ENCODE results near the gene KMT2B. TPM values are rescaled to one million over a fixed set of nuclear protein-coding genes. Genes with fewer than 3 reads are reported as not detected.
A peak's percentile ranks its signal among the peaks of the same experiment; 100 is the strongest.

The KMT2B gene
- total RNA-seq, 2 donors from 2014 or later, result 32.3 to 89.5 TPM

GRCh38 chr19:35754370-35755130 is 36.7 kb downstream of the KMT2B start:
- Histone ChIP-seq H3K4me1 (replicated peaks) (peaks cover 4% of the 10 kb centered on the region), H3K27me3 (replicated peaks; ENCODE audit: insufficient read depth) (no peaks in the 10 kb centered on the region), H3K4me3 (no peak overlapping the region), H3K27ac (peak overlapping the region; percentile 73 to 79), H3K9me3 (no peaks in the 10 kb centered on the region), H3K36me3 (peaks cover 0 to 17% of the 10 kb centered on the region in 2 donors)
- TF ChIP-seq CTCF (IDR thresholded peaks at IDR 0.05), result no peak
- no peak for TF ChIP-seq POLR2A (IDR thresholded peaks at IDR 0.05)
- intact Hi-C loops (cut with DNase I), result loop anchor here (5.0 to 10.0 kb wide), 2 partner anchors 183 to 300 kb away; partner anchors contain the start of genes LRFN3, THAP8 and WDR62
- WGBS, result 78% methylated on average over 13 of the region's 13 CpGs
- no peak for DNase-seq (ENCODE audit: low spot score)

- H3K4me3 ChIP-seq, result peak overlapping the region; percentile 27 to 97
- 30% methylated on average over 17 of the region's 17 CpGs for WGBS
- no peaks in the 10 kb centered on the region for H3K27me3 ChIP-seq (replicated peaks; ENCODE audit: insufficient read depth)
- peaks cover 6% of the 10 kb centered on the region for H3K4me1 ChIP-seq (replicated peaks)
- peaks cover 0 to 17% of the 10 kb centered on the region in 2 donors for H3K36me3 ChIP-seq
- intact Hi-C loops (cut with DNase I), result loop anchor here (5.0 to 10.0 kb wide), 2 partner anchors 182 to 300 kb away; partner anchors contain the start of genes LRFN3, THAP8 and WDR62
- peak overlapping the region; percentile 73 to 79 for H3K27ac ChIP-seq
- H3K9me3 ChIP-seq, result no peaks in the 10 kb centered on the region
- TF ChIP-seq POLR2A (IDR thresholded peaks at IDR 0.05), result no peak
- no peak for TF ChIP-seq POLR2AphosphoS5 (IDR thresholded peaks at IDR 0.05)
- TF ChIP-seq CTCF (IDR thresholded peaks at IDR 0.05), result no peak
- no peak for DNase-seq (ENCODE audit: low spot score)
These were observed 37.3 kb downstream of the KMT2B start for GRCh38 chr19:35755131-35755549.

- Histone ChIP-seq H3K9me3 (no peaks in the 10 kb centered on the region), H3K27me3 (replicated peaks; ENCODE audit: insufficient read depth) (no peaks in the 10 kb centered on the region), H3K27ac (peak overlapping the region; percentile 73 to 79), H3K36me3 (peaks cover 0 to 17% of the 10 kb centered on the region in 2 donors), H3K4me1 (replicated peaks) (peaks cover 6% of the 10 kb centered on the region), H3K4me3 (peak overlapping the region; percentile 27 to 97)
- DNase-seq (ENCODE audit: low spot score), result peak; percentile 38
- intact Hi-C loops (cut with DNase I), result loop anchor here (5.0 to 10.0 kb wide), 2 partner anchors 182 to 299 kb away; partner anchors contain the start of genes LRFN3, THAP8 and WDR62
- 17% methylated on average over 62 of the region's 74 CpGs for WGBS
- TF ChIP-seq POLR2A (IDR thresholded peaks at IDR 0.05) (no peak), POLR2AphosphoS5 (IDR thresholded peaks at IDR 0.05) (no peak), CTCF (IDR thresholded peaks at IDR 0.05) (no peak)
These were observed 38.0 kb downstream of the KMT2B start for GRCh38 chr19:35755550-35756376.

GRCh38 chr19:35756377-35757230 is 38.8 kb downstream of the KMT2B start, which contains the start of gene HSPB6:
Gene HSPB6, minus strand, starts transcription at chr19:35757029. Its CDS starts 21 bp downstream, at chr19:35757008.
- 20% methylated on average over 51 of the region's 52 CpGs for WGBS
- H3K4me3 ChIP-seq, result peak within 1 kb of the TSS; percentile 69 to 97
- peaks cover 0 to 17% of the 10 kb centered on the region in 2 donors for H3K36me3 ChIP-seq
- no peaks in the 10 kb centered on the region for H3K27me3 ChIP-seq (replicated peaks; ENCODE audit: insufficient read depth)
- intact Hi-C loops (cut with DNase I), result loop anchor here (5.0 to 10.0 kb wide), 2 partner anchors 181 to 298 kb away; partner anchors contain the start of genes LRFN3, THAP8 and WDR62
- peaks cover 6% of the 10 kb centered on the region for H3K4me1 ChIP-seq (replicated peaks)
- peak within 1 kb of the TSS; percentile 73 to 79 for H3K27ac ChIP-seq
- TF ChIP-seq POLR2A (IDR thresholded peaks at IDR 0.05), result no peak
- no peak for TF ChIP-seq POLR2AphosphoS5 (IDR thresholded peaks at IDR 0.05)
- TF ChIP-seq CTCF (IDR thresholded peaks at IDR 0.05), result no peak
- no peak for DNase-seq (ENCODE audit: low spot score)
- H3K9me3 ChIP-seq, result no peaks in the 10 kb centered on the region
